Kasumi-1 (cell line): ENCODE data around the gene SLC5A10.

Experiments used
- DNase-seq, 2 experiments: peaks; one replicate each; lab custom pipeline; 2025; lab: John Stamatoyannopoulos, UW

SLC5A10 gene

GRCh38 chr17:19002805-19003542, 51.0 kb downstream of the SLC5A10 start:
- no peak for DNase-seq

DNA sequence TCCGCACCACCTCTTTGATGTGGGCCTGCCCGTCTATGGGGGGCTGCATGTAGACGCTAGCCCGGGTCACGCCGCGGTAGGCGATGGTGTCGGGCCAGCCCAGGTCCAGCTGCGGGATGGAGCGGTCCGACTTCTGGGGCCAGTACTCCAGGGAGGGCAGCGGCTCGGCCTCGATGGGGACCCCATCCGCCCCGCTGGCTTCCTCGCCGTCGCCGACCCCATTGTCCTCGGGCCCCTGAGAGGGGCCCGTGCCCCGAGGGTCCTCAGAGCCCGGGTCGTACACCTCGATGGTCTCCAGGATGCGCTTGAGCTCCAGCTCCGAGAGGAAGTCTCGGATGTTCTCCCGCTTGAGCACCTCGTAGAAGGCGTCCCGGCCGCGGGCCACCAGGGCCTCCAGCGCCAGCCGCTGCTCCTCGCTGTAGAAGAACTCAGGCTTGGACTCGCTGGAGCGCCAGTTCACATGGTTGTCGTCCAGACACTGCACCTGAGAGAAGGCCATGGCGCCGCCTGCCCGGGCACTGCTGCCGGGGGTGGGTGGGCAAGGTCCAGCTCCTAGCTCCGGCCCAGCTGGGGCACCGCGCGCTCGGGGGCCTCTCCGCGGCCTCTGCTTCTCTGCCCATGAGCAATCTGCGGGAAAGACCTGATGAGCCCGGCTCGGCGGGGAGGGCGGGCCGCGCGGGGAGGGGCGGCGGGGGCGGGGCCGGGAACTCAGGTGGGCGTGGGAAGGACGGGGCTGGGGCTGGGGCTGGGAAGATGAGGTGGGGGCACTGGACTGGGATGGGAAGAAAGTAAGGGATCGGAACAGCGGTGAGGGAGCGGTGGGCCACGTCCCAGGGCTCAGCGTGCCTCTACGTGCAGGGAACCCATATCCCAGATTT, 51.8 kb downstream of the SLC5A10 start:
- DNase-seq, result no peak

- no peak for DNase-seq
These were observed 52.6 kb downstream of the SLC5A10 start, which contains the start of gene FAM83G for GRCh38 chr17:19004421-19005136. Gene FAM83G, minus strand, starts transcription at chr17:19004764. Its CDS starts 723 bp downstream, at chr17:19004041.

DNA sequence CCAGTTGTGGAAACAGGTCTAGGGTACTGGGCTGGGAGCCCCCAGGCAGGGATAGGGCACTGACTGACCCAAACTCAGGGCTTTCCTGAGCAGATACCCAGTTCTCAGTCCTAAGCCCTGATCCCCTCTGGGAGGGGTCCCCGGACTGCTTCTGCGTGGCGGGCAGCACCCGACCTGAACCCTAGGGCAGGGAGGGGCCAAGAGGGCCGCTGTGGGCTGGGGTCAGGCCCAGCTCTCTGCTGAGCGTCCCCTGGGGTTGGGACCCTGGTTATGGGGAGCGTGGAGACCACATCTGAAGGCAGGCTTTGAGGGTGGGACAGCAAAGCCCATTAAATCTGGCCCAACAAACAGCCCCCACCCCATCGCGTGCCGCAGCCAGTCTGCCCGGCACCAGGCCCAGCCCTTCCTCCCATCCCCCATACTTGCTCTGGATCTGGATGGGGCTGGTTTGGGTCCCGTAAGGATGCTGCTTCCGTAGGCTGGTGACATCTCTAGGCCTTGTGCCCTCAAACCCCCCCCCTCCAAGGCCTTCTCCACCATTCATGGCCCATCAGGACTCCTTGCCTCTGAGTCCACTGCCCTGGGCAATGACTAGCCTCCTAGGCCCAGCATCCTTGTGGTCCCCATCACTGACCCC, 53.3 kb downstream of the SLC5A10 start:
- no peak for DNase-seq

GRCh38 chr17:19005789-19006430, 53.9 kb downstream of the SLC5A10 start:
- DNase-seq, result no peak

DNA sequence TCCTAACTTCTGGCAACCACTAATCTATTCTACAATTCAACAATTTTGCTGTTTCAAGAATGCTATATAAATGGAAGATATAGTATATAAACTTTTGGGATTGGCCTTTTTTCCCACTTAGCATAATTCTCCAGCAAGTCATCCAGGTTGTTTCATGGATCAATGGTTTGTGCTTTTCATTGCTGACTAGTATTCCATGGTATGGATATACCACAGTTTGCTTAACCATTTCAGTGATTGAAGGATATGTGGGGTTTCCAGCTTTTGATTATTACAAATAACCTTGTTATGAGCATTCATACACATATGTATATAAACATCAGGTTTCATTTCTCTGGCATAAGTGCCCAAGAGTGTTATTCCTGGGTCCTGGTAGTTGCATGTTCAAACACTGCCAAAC, 54.7 kb downstream of the SLC5A10 start:
- no peak for DNase-seq

GRCh38 chr17:19009970-19010369, 58.0 kb downstream of the SLC5A10 start:
- DNase-seq, result no peak

GRCh38 chr17:19010729-19011505, 59.0 kb downstream of the SLC5A10 start:
- DNase-seq, result no peak

DNA sequence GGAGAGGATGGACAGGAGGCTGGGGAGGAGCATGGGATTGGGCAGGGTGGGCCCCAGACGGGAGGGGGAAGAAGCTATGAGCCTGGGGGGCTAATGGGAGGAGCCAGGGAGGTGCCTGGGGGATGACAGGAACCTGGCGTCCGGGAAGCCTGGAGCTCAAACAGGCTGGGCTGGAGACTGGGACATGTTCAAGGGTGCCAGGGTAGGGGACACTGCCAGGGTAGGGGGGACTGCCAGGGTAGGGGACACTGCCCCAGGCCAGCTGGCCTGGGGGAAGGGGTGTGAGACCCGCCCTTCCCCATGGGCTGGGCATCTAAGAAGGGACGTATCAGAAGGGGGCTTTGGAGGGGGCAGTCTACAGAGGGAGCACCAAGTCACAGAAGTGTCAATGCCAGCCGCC, 59.6 kb downstream of the SLC5A10 start:
- DNase-seq, result no peak

DNA sequence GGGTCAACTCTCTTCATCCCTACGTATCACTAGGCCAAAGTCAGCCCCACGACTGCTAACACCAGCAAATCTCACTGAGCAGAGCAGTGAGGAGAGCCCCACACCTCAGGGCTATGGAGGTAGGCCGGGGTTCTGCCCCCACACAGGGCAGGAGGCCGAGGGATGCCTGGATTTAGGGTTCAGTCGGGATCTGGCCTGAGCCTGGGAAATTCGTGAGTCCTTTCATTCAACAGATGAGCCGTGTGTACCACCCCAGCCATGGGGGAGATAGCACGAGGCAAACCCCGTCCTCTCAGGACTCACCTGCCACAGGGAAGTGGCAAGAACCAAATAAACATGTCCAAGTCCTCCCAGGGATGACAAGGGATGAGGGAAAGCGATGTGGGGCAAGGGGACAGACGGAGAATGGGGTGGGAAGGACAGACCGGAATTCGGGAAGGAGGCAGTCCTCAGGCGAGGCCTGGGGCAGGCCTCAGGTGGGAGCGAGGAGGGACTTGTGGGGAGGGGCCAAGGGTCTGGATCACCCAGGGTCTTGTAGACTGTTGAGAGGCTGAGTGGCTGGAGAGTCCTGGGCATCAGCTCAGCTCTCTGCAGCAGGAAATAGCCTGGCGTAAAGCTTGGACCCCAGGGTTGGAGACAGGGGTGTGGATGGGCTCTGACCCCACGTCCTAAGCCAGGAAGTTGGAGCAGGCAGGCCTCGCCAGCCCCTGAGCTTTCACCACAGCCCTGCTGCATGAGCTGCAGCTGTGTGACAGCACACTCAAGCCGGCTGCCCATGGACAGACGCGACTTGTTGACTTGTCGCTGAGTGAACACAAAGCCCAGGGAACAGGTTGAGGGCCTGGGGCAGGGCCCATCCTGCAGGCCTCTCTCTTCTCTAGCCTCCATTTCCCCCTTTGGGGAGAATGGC, 60.5 kb downstream of the SLC5A10 start:
- DNase-seq, result no peak

DNA sequence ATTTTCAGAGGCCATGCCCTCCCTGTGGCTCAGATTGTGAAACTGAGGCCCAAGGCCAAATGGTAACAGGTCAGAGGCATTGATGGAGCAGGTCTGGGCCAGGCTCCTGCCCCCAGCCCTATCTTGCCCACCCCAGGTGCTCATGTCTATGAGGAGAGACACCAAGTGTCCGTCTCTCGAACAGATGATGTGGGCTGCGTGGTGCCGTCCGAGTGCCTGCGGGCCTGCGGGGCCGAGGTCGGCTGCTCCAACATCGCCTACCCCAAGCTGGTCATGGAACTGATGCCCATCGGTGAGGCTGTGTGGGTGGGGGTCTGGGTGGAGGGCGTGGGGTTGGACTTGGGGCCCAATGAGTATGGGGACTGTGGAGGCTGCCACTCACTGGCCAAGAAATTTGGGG, 61.3 kb downstream of the SLC5A10 start:
- DNase-seq, result no peak

- no peak for DNase-seq
These were observed 62.1 kb downstream of the SLC5A10 start for GRCh38 chr17:19013806-19014627.

- no peak for DNase-seq
These were observed 62.8 kb downstream of the SLC5A10 start for GRCh38 chr17:19014628-19015215.

DNA sequence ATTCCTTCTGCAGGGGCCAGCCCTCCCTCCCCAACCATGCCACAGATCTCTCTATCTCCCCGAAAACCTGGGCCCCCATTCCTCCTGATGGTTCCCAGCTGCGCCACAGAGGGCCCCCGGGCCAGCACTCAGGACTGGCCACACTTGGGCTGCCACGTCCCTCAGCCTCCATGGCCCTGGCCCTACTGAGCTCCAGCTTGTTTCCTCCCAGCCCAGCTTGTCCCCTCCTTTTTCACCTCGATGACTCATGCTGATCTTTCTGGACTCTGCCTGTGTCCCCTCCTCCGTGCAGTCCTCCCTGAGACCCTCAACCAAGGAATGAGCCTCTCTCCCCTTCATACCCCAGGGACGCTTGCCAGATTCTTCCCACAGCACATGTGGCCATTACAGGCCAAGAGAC, 63.5 kb downstream of the SLC5A10 start:
- DNase-seq, result no peak

DNA sequence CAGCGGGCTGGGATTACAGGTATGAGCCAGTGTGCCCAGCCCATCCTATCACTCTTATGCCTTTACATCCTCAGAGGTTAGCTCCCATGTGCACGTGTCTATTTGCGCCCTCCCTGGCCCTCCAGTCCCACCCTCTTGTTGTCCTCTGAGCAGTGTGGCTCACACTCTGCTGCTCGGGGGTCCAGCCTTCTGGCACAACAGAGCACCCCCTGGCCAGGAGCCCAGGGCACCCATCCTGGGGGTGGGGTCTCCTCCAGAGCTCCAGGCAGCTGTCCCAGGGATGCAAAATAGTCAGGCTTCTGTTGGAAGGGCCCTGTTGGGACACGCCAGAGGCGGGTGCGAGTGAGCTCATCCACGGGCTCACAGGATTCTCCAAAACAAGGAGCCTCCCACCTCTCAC, 64.3 kb downstream of the SLC5A10 start:
- no peak for DNase-seq

- no peak for DNase-seq
These were observed 64.9 kb downstream of the SLC5A10 start for GRCh38 chr17:19016881-19017280.

DNA sequence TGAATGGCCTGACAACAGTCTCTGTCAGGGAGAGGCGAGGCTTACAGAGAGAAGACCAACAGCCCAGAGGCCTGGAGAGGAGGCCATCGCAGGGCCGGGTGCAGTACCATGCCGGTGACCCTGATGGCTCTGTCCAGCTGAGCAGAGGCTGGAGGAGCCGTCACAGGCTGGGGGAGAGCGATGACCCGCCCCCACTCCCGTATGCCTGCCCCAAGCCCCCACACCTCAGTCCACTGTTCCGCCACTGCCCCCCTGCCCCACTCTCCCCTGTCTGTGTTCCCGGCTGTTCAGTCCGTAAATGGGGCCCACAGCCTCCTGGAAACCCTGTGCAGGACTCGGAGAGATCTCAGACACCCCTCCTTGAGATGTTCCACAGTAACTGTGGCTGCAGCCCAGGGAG, 65.4 kb downstream of the SLC5A10 start:
- no peak for DNase-seq
